NCI-H2029 (cell line): Measurements from ENCODE around the gene ADAMTS3.
"Not testable (repeated sequence)": the region's sequence is repeated elsewhere in the genome, so short reads cannot be mapped to it uniquely, and the experiment has no call there.

Source experiments
- DNase-seq: peaks from one replicate; lab custom pipeline; 2025; lab: John Stamatoyannopoulos, UW

ADAMTS3 gene

GRCh38 chr4:72552447-72552846 lies 16.6 kb downstream of the ADAMTS3 start:
- no peak for DNase-seq

GRCh38 chr4:72546456-72546855 lies 22.6 kb downstream of the ADAMTS3 start:
- no peak for DNase-seq

GRCh38 chr4:72540694-72541093 lies 28.3 kb downstream of the ADAMTS3 start:
- DNase-seq = not testable (repeated sequence)

- no peak for DNase-seq
Observed at GRCh38 chr4:72538006-72538405, 31.0 kb downstream of the ADAMTS3 start.

- no peak for DNase-seq
Observed at GRCh38 chr4:72536443-72536842, 32.6 kb downstream of the ADAMTS3 start.

GRCh38 chr4:72531768-72532290 lies 37.2 kb downstream of the ADAMTS3 start:
- DNase-seq = no peak

- no peak for DNase-seq
Observed at GRCh38 chr4:72531322-72531721, 37.7 kb downstream of the ADAMTS3 start.

GRCh38 chr4:72529148-72529822 lies 39.7 kb downstream of the ADAMTS3 start:
- DNase-seq = no peak

GRCh38 chr4:72527038-72527646 lies 41.9 kb downstream of the ADAMTS3 start:
- no peak for DNase-seq

GRCh38 chr4:72525938-72526337 lies 43.1 kb downstream of the ADAMTS3 start:
- DNase-seq = no peak

GRCh38 chr4:72522440-72522839 lies 46.6 kb downstream of the ADAMTS3 start:
- DNase-seq = no peak

- DNase-seq = no peak
Observed at GRCh38 chr4:72513227-72513626, 55.8 kb downstream of the ADAMTS3 start.

GRCh38 chr4:72507860-72508419 lies 61.1 kb downstream of the ADAMTS3 start:
- DNase-seq = no peak

GRCh38 chr4:72507167-72507566 lies 61.9 kb downstream of the ADAMTS3 start:
- DNase-seq = no peak

- DNase-seq = peak; percentile 6
Observed at GRCh38 chr4:72505314-72505744, 63.7 kb downstream of the ADAMTS3 start.

- no peak for DNase-seq
Observed at GRCh38 chr4:72500214-72500613, 68.8 kb downstream of the ADAMTS3 start.

- no peak for DNase-seq
Observed at GRCh38 chr4:72496119-72496518, 72.9 kb downstream of the ADAMTS3 start.

GRCh38 chr4:72494156-72494555 lies 74.9 kb downstream of the ADAMTS3 start:
- no peak for DNase-seq

GRCh38 chr4:72489267-72489666 lies 79.8 kb downstream of the ADAMTS3 start:
- DNase-seq = no peak

- no peak for DNase-seq
Observed at GRCh38 chr4:72486991-72487390, 82.0 kb downstream of the ADAMTS3 start.

GRCh38 chr4:72484981-72485380 lies 84.0 kb downstream of the ADAMTS3 start:
- no peak for DNase-seq

GRCh38 chr4:72473434-72473900 lies 95.6 kb downstream of the ADAMTS3 start:
- DNase-seq = no peak

- no peak for DNase-seq
Observed at GRCh38 chr4:72471816-72472215, 97.2 kb downstream of the ADAMTS3 start.
